IPS DF 4.7 (cell line): Measurements from ENCODE around the gene OR6S1.
"Not testable (repeated sequence)": the region's sequence is repeated elsewhere in the genome, so short reads cannot be mapped to it uniquely, and the experiment has no call there.

Experiments
- DNase-seq: peaks from one replicate; pipeline ENCODE4 v3.0.0-alpha.2; 2013; ENCODE audit warnings: low spot score; ENCODE audit errors: extremely low read depth

OR6S1 gene

DNA sequence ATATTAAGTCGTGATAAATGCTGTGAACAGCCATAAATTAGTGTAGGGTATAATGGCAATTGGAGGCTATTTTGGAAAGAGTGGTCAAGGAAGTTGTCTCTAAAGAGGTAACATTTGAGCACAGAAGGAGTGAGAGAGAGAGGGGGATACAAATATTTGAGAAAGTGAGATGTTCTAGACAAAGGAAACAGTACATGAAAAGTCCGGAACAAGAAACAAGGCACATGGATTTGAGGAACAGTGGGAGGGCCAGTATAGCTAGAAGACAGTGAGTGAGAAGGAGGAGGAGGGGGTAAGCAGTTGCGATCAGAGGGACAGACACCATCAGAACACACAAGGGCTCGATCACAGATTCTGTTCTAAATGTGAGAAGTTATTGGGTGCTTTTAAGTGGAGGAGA lies 30.2 kb downstream of the OR6S1 start:
- DNase-seq, result no peak

GRCh38 chr14:20610002-20610765 lies 31.3 kb downstream of the OR6S1 start:
- no peak for DNase-seq

DNA sequence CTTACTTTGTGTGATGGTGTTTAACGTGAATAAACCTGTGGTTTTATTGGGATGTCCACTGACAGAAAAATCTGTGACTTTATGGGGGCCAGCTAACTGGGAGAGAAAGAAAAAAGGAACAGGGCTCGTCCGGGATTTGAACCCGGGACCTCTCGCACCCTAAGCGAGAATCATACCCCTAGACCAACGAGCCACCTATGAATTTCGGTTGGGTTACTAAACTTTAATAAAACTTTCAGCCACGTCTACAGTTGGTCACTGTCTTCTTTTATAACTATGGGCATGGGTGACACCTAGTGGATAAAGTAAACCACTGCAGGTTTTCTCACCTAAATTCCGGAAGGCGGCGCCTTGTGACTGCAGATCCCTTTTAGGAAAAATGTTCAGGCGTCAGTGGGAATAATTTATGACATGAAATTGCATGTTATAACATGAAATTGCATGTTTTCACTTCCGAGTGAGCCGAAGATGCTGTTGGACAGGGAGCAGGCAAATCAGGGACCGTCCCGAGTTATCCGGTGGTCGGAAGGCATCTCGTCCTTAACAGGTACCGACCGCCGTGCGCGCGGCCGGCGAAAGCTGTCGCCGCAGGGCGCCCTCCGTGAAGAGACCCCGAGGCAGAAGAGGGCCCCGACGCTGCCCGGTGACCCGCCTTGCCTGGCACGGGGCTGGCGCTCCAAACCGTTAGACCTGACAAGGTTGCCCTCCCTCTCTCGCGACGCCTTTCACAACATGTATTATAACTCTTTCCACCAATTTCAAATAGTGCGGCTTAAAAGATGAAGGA lies 32.1 kb downstream of the OR6S1 start:
- DNase-seq, result no peak

DNA sequence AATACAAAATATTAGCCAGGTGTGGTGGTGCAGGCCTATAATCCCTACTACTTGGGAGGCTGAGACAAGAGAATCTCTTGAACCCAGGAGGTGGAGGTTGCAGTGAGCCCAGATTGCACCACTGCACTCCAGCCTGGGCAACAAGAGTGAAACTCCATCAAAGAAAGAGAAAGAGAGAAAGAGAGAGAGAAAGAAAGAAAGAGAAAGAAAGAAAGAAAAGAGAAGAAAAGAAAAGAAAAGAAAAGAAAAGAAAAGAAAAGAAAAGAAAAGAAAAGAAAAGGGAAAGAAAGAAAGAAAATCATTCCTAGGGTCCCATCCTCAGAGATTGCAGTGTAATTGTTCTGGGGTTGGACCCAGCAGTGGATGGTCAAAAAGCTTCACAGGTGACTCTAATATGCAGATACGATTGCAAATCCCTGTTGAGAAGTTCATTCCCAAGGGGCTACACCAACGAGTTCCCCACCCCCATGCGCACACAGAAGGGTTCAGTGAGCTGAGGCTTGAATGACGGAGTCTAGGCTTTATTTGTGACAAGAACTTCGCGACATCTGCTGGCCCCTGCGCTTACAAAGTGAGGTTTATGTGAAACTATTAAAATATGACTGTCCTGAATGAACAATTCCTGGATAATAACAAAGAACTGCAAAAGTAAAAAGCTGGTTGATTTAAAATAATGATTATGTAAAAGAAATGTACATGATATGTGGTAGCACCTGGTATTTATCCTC lies 32.9 kb downstream of the OR6S1 start:
- no peak for DNase-seq

- DNase-seq, result no peak
These were observed 33.9 kb downstream of the OR6S1 start for GRCh38 chr14:20607617-20608016.

DNA sequence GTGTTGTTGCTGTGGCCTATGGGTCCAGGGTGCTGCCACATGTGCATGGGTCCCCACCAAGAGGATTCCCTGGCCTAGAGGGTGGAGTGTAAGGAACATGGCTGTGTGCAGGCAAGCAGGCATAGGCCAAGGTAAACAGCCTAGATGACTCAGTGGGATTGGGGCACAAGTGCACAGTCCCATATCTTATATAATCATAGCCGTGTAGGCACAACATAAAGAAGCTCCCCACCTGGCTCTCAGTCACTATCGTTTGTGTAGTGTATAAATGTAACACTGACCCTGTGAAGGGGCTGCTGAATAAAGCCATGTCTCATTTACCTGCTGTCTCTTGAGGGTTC lies 34.6 kb downstream of the OR6S1 start:
- DNase-seq, result no peak

DNA sequence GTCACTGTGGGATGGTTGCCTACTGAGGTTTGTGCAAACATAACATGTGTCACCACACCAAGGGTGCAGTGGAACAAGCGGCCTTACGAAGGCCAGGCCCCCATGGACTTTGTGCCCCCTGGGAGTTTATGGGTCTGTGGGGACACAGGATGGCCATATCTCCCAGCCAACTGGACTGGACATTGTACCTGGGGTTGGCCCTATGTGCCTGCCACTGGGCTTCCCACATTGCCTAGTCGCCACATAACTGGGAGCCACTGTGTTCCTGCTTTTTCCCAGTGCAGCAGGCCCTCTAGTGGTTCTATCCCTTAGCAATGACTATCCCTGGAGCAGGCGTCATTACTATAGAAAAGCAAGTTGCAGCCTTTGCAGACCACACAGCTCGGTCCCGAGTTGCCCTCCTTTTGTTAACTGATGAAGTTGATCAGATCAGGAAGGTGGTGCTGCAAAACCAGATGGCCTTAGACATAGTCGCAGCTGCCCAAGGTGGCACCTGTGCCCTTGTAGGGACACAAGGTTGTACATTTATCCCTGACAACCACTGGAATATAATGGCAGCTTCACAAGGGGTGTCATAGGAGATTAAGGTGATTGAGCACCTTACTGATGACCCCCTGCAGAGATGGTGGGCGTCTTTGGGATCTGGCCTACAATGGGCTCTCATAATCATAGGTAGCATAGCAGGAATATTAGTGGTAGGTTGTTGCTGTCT lies 35.1 kb downstream of the OR6S1 start:
- DNase-seq, result no peak

GRCh38 chr14:20603813-20604690 lies 37.4 kb downstream of the OR6S1 start:
- DNase-seq, result no peak

GRCh38 chr14:20602583-20602982 lies 38.9 kb downstream of the OR6S1 start:
- no peak for DNase-seq

DNA sequence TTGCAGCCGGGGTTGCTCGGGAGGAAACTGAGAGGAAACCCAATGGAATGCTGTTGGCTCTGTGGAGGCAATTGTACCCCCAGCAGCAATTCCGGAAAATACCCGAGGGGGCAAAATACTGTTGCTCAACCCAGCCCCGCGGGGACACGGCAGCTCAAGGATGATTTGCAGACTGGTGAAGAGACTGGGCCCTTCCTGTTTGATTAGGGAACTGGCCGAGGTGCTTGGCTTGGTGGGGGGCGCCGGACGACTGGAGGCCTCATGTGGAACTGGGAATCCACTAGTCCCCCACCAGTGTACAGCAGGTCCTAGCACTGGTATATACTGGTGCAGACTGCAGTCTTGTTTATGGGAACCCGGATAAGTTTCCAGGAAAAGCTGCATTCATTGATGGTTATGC lies 40.0 kb downstream of the OR6S1 start:
- no peak for DNase-seq

DNA sequence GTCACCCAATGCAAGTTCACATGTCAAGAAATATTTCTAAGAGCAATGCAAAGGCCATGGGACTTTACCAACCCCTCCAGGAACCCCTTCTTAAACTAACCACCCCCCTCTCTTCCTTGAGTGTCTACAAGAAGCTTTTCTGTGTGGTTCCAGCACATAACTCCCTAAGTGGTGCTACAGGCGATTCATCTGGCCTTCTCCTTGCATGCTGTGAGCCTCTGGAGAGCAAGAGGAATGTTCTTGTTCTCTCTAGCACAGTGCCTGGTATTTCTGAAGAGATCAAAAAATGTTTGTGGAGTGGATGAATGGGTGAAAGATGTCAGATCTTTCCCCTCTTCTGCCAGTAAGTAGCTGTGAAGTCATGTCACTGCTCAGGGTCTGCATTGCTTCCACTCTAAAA lies 44.4 kb downstream of the OR6S1 start:
- no peak for DNase-seq

DNA sequence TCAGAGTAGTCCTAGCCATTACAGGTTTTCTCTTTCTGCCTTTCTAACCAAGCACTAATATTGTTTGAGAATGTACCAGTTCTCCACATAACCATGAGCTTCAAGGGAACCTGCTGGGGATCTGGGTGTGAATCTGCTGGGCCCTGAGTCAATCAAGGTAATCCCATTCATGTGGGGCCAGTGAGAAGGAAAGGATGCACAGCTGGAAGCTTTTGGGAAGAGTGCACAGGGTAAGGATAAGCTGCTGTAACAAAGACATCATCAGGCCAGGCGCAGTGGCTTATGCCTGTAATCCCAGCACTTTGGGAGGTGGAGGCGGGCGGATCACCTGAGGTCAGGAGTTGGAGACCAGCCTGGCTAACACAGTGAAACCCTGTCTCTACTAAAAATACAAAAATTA lies 45.8 kb downstream of the OR6S1 start:
- DNase-seq, result not testable (repeated sequence)

- no peak for DNase-seq
These were observed 48.9 kb downstream of the OR6S1 start for GRCh38 chr14:20592574-20592973.

- no peak for DNase-seq
These were observed 50.3 kb downstream of the OR6S1 start, which contains the start of gene RNASE12 for GRCh38 chr14:20591235-20591634. TSS of gene RNASE12 (minus strand) at chr14:20591376. CDS start at chr14:20590723, 653 bp downstream.
